DMS114 treated with DMSO at 0.1 percent for 48 hours (cell line): Measurements from ENCODE around the gene NOP14.
"Not testable (repeated sequence)": the region's sequence is repeated elsewhere in the genome, so short reads cannot be mapped to it uniquely, and the experiment has no call there.

ENCODE experiments used
- DNase-seq: peaks from one replicate; lab custom pipeline; 2025; ENCODE audit not compliant: unreplicated experiment; lab: John Stamatoyannopoulos, UW

The NOP14 gene

GRCh38 chr4:2943364-2944090 lies 19.7 kb downstream of the NOP14 start:
- no peak for DNase-seq

GRCh38 chr4:2942532-2943363 lies 20.5 kb downstream of the NOP14 start:
- DNase-seq, result no peak

GRCh38 chr4:2942037-2942531 lies 21.1 kb downstream of the NOP14 start:
- no peak for DNase-seq

- DNase-seq, result no peak
Observed at GRCh38 chr4:2941138-2942036, 21.8 kb downstream of the NOP14 start.

- no peak for DNase-seq
Observed at GRCh38 chr4:2940267-2941137, 22.7 kb downstream of the NOP14 start.

- DNase-seq, result no peak
Observed at GRCh38 chr4:2939383-2940243, 23.6 kb downstream of the NOP14 start.

- no peak for DNase-seq
Observed at GRCh38 chr4:2938906-2939305, 24.3 kb downstream of the NOP14 start.

- not testable (repeated sequence) for DNase-seq
Observed at GRCh38 chr4:2938411-2938810, 24.8 kb downstream of the NOP14 start.

GRCh38 chr4:2937986-2938385 lies 25.2 kb downstream of the NOP14 start:
- DNase-seq, result no peak

- DNase-seq, result no peak
Observed at GRCh38 chr4:2937146-2937857, 25.9 kb downstream of the NOP14 start.

- DNase-seq, result no peak
Observed at GRCh38 chr4:2936773-2937145, 26.4 kb downstream of the NOP14 start.

GRCh38 chr4:2935762-2936743 lies 27.2 kb downstream of the NOP14 start:
- DNase-seq, result no peak

- peak; percentile 73 for DNase-seq
Observed at GRCh38 chr4:2934813-2935761, 28.1 kb downstream of the NOP14 start.

- DNase-seq, result no peak
Observed at GRCh38 chr4:2934077-2934812, 29.0 kb downstream of the NOP14 start.

GRCh38 chr4:2933566-2934076 lies 29.6 kb downstream of the NOP14 start:
- DNase-seq, result no peak
